BE2C (cell line): ENCODE data around the gene NOS3.

Experiments
- DNase-seq: peaks from one replicate; pipeline ENCODE4 v3.0.0-alpha.2; 2020
- H3K27me3 ChIP-seq: fragments of 250-450 bp; sonication (Bioruptor Pico); 2 replicates; pipeline ENCODE4 v1.5.1; 2020; ENCODE audit warnings: mild to moderate bottlenecking
- H3K36me3 ChIP-seq: fragments of 250-450 bp; sonication (Bioruptor Pico); 2 replicates; pipeline ENCODE4 v1.5.1; 2020; ENCODE audit warnings: mild to moderate bottlenecking
- H3K4me1 ChIP-seq: fragments of 250-450 bp; sonication (Bioruptor Pico); 2 replicates; pipeline ENCODE4 v1.5.1; 2020
- H3K4me3 ChIP-seq: 2 replicates; pipeline ENCODE4 v1.5.1; 2011; ENCODE audit warnings: low read depth, low read length
- H3K9me3 ChIP-seq: fragments of 250-450 bp; sonication (Bioruptor Pico); 2 replicates; pipeline ENCODE4 v1.5.1; 2020
- CTCF ChIP-seq: IDR thresholded peaks from 2 replicates; pipeline ENCODE4 v1.5.1; 2012; ENCODE audit warnings: mild to moderate bottlenecking, low read depth, low read length

The NOS3 gene

GRCh38 chr7:151014950-151015349 is 24.1 kb downstream of the NOS3 start:
- TF ChIP-seq CTCF, result no peak
- H3K27me3 ChIP-seq, result no peaks in the 10 kb centered on the region
- no peak for DNase-seq
- H3K36me3 ChIP-seq, result no peaks in the 10 kb centered on the region
- H3K4me1 ChIP-seq, result peaks cover 17% of the 10 kb centered on the region
- no peak overlapping the region for H3K4me3 ChIP-seq
- no peaks in the 10 kb centered on the region for H3K9me3 ChIP-seq

GRCh38 chr7:151015967-151016366 is 25.1 kb downstream of the NOS3 start:
- Histone ChIP-seq H3K36me3 (no peaks in the 10 kb centered on the region), H3K9me3 (no peaks in the 10 kb centered on the region), H3K4me3 (no peak overlapping the region), H3K27me3 (no peaks in the 10 kb centered on the region), H3K4me1 (peaks cover 13% of the 10 kb centered on the region; the same call in 1 of the 2 replicates)
- DNase-seq, result no peak
- no peak for TF ChIP-seq CTCF

DNA sequence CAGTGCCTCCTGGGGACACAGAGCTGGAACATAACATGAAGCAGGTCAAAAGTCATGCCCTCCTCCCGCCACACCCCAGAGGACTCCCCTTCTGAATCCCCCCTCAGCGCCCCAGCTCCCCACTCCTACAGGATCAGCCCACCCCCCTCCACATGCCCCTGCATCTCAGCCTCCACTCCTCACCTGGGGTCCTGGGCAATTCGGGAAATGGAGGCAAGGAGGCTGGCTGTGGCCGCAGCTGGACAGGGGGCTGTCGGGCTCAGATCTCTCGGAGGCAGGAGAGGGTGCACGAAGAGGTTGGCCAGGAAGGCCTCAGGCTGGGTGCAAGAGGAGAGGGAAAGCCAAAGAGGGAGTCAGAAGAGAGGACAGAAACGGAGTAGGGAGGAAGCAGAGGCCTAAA is 25.7 kb downstream of the NOS3 start:
- H3K4me1 ChIP-seq, result peaks cover 13% of the 10 kb centered on the region; the same call in 1 of the 2 replicates
- TF ChIP-seq CTCF, result no peak
- no peaks in the 10 kb centered on the region for H3K27me3 ChIP-seq
- H3K9me3 ChIP-seq, result no peaks in the 10 kb centered on the region
- no peak for DNase-seq
- H3K4me3 ChIP-seq, result no peak overlapping the region
- H3K36me3 ChIP-seq, result no peaks in the 10 kb centered on the region

DNA sequence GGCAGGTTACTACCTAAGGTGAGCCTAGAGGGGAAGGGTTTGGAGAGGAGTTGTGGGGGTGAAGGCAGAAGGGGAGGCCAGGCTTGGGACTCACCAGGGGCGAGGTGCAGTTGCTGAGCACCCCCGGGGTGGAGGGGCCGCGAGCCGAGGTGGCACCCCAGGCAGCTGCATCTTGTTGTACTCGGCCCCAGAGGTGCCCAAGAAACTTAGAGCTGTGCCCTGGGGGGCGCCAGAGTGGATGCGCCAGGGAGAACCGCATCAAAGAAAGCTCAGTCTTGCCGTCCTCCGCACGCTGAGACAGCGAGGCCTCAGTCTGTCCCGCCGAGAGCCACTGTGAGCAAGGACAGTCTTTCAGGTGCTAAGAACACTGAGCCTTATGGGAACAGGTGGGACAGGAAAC is 26.1 kb downstream of the NOS3 start:
- no peaks in the 10 kb centered on the region for H3K27me3 ChIP-seq
- H3K4me3 ChIP-seq, result no peak overlapping the region
- no peaks in the 10 kb centered on the region for H3K9me3 ChIP-seq
- DNase-seq, result no peak
- peaks cover 13% of the 10 kb centered on the region; the same call in 1 of the 2 replicates for H3K4me1 ChIP-seq
- H3K36me3 ChIP-seq, result no peaks in the 10 kb centered on the region
- no peak for TF ChIP-seq CTCF

GRCh38 chr7:151017370-151017952 is 26.6 kb downstream of the NOS3 start:
- no peaks in the 10 kb centered on the region for H3K9me3 ChIP-seq
- no peak for TF ChIP-seq CTCF
- no peak for DNase-seq
- no peaks in the 10 kb centered on the region for H3K36me3 ChIP-seq
- H3K4me1 ChIP-seq, result peaks cover 13% of the 10 kb centered on the region; the same call in 1 of the 2 replicates
- peak overlapping the region; percentile 69 for H3K4me3 ChIP-seq
- no peaks in the 10 kb centered on the region for H3K27me3 ChIP-seq

DNA sequence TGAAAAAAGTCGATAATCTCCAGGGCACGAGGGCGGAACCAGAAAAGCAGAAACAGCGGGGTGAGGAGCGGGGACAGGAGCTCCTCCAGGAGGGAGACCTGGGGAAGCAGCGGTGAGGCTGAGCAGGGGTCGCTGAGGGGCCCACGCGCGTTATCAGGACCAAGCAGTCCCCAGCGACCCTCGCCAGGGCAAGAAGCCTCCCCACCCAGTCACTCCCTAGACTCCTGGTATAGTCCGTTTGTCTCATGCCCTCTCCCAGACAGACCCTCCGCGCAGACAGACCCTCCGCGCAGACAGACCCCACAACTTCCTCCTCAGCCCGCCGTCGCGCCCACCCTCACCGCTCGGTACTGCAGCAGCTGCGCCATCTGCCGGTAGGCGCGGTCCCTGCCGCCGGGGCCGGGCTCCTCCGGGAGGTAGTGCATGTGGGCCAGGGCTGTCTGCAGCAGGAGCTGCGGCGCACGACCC is 27.2 kb downstream of the NOS3 start:
- Histone ChIP-seq H3K27me3 (no peaks in the 10 kb centered on the region), H3K9me3 (no peaks in the 10 kb centered on the region), H3K4me1 (peaks cover 13% of the 10 kb centered on the region; the same call in 1 of the 2 replicates), H3K4me3 (peak overlapping the region; percentile 69), H3K36me3 (no peaks in the 10 kb centered on the region)
- TF ChIP-seq CTCF, result peak; percentile 89
- peak; percentile 91 for DNase-seq
